22Rv1 (cell line): Measurements from ENCODE around the gene ERBB2.

ENCODE experiments used
- H3K27ac ChIP-seq: fragments of 450-650 bp; 2 replicates; pipeline ENCODE4 v1.5.1; 2017
- CTCF ChIP-seq: fragments of 450-650 bp; IDR thresholded peaks from 2 replicates; pipeline ENCODE4 v1.5.1; 2017; ENCODE audit warnings: mild to moderate bottlenecking
- ZFX ChIP-seq: fragments of 450-650 bp; IDR thresholded peaks from 2 replicates; pipeline ENCODE4 v1.6.1; 2017; ENCODE audit warnings: antibody characterized with exemption, borderline replicate concordance

Gene ERBB2

GRCh38 chr17:39737206-39737759 lies 37.4 kb downstream of the ERBB2 start:
- no peak for TF ChIP-seq ZFX
- no peak for TF ChIP-seq CTCF
- H3K27ac ChIP-seq, result peak overlapping the region; percentile 98

GRCh38 chr17:39737760-39738567 lies 38.1 kb downstream of the ERBB2 start, which contains the start of gene GRB7:
Gene GRB7 (plus strand): TSS chr17:39737938. CDS start chr17:39742302, 4,364 bp downstream.
- peak within 1 kb of the TSS; percentile 98 for H3K27ac ChIP-seq
- no peak for TF ChIP-seq CTCF
- TF ChIP-seq ZFX, result no peak

GRCh38 chr17:39738568-39738901 lies 38.7 kb downstream of the ERBB2 start:
- no peak for TF ChIP-seq ZFX
- TF ChIP-seq CTCF, result no peak
- H3K27ac ChIP-seq, result peak overlapping the region; percentile 98

- TF ChIP-seq CTCF (no peak), ZFX (no peak)
- peak overlapping the region; percentile 98 for H3K27ac ChIP-seq
Observed at GRCh38 chr17:39738983-39739884, 39.4 kb downstream of the ERBB2 start.

GRCh38 chr17:39739885-39740356 lies 40.1 kb downstream of the ERBB2 start:
- TF ChIP-seq CTCF (no peak), ZFX (no peak)
- peak overlapping the region; percentile 98 for H3K27ac ChIP-seq

GRCh38 chr17:39740357-39741111 lies 40.7 kb downstream of the ERBB2 start:
- no peak for TF ChIP-seq ZFX
- TF ChIP-seq CTCF, result no peak
- peak overlapping the region; percentile 98 for H3K27ac ChIP-seq
